Uterine smooth muscle cell (primary cell): ENCODE data around the gene SPC25. TPM values are rescaled to one million over a fixed set of nuclear protein-coding genes. Genes with fewer than 3 reads are reported as not detected.

Experiments
- total RNA-seq: library from RNA; depleted of rRNA; stranded (reverse); fragments of >200 nt; gene quantifications from 2 replicates; pipeline ENCODE4 v1.2.3, GENCODE V29; 2014

SPC25 gene, protein sequence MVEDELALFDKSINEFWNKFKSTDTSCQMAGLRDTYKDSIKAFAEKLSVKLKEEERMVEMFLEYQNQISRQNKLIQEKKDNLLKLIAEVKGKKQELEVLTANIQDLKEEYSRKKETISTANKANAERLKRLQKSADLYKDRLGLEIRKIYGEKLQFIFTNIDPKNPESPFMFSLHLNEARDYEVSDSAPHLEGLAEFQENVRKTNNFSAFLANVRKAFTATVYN
- 2.6 and 15.2 TPM in 2 replicates for total RNA-seq

DNA sequence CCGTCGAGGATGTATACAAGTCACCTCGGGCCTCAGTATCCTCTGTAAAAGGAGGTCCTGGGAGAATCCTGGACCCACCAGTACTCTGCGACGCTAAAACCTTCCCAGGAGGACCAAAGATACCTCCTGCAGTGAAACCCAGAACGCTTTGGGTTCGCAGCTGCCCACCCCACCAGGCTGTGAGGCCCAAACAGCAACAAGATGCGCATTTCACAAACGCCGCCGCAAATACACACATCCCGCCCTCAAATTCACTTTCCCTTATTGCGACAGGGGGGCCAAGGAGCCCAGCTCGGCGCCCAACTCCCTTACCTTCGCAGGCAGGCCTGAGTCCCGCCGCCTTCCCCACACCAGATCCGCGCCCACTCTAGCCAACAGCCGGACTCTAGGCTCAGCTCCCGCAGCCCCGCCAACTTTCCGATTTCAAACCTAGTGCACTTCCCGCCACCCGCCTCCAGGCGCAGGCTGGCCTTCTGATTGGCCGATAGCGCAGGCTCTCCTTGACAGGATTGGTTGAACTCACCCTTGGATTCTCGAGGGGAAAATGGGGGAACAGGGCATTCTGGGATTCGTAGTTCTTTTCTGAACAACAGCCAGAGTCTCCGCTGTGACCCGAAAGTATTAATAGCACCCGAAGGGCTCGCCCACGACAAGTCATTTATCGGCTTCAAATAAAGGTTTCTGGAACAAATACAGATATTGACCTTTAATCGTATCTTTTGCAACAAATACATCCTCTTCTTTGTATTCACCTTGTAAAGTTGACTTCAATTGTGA is at the start of gene SPC25:
TSS of gene SPC25 (minus strand) at position 425 of the 777 bp plus-strand sequence. CDS start 911 bp downstream, outside the sequence.

DNA sequence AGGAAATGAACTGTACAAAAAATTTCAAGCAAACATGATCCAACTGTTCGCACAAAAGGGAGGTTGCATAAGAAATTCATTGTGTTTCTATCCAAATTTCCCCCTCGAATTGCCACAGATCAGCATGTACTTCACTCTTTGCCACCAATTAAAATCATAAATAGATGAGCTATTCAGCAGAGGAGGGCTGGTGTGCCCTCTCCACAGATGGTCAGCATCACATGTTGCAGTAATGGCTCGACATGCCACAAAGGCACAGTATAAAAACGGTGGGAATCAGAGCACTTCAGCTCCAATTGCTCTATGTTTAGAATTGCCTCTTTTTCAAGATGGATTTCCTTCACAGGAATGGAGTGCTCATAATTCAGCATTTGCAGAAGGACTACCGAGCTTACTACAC is 10.8 kb upstream of the SPC25 start, which contains the start of gene G6PC2:
TSS of gene G6PC2 (plus strand) at position 289 of the 400 bp plus-strand sequence. CDS start at position 330, 41 bp downstream.

Other genes with a start within 250 kb of the SPC25 start
- 0.11 and 0.12 TPM in 2 replicates for gene NOSTRIN, start 87.8 kb downstream of the SPC25 start, total RNA-seq
- not detected in 2 replicates for gene G6PC2, start 10.9 kb upstream of the SPC25 start, total RNA-seq
- not detected in 2 replicates for gene ABCB11, start 140.9 kb upstream of the SPC25 start, total RNA-seq
- not detected in 2 replicates for gene DHRS9, start 179.1 kb upstream of the SPC25 start, total RNA-seq